HG03469 (cell line): ENCODE results near the gene OR1K1.
"Not testable (repeated sequence)": the region's sequence is repeated elsewhere in the genome, so short reads cannot be mapped to it uniquely, and the experiment has no call there.

Source experiments
- ATAC-seq: cut with Tn5 transposase; IDR thresholded peaks from one replicate; pipeline ENCODE4 v1.9.1; 2021; ENCODE audit warnings: mild to moderate bottlenecking, moderate library complexity, moderate number of reproducible peaks; ENCODE audit not compliant: unreplicated experiment

OR1K1 gene, protein sequence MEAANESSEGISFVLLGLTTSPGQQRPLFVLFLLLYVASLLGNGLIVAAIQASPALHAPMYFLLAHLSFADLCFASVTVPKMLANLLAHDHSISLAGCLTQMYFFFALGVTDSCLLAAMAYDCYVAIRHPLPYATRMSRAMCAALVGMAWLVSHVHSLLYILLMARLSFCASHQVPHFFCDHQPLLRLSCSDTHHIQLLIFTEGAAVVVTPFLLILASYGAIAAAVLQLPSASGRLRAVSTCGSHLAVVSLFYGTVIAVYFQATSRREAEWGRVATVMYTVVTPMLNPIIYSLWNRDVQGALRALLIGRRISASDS

DNA sequence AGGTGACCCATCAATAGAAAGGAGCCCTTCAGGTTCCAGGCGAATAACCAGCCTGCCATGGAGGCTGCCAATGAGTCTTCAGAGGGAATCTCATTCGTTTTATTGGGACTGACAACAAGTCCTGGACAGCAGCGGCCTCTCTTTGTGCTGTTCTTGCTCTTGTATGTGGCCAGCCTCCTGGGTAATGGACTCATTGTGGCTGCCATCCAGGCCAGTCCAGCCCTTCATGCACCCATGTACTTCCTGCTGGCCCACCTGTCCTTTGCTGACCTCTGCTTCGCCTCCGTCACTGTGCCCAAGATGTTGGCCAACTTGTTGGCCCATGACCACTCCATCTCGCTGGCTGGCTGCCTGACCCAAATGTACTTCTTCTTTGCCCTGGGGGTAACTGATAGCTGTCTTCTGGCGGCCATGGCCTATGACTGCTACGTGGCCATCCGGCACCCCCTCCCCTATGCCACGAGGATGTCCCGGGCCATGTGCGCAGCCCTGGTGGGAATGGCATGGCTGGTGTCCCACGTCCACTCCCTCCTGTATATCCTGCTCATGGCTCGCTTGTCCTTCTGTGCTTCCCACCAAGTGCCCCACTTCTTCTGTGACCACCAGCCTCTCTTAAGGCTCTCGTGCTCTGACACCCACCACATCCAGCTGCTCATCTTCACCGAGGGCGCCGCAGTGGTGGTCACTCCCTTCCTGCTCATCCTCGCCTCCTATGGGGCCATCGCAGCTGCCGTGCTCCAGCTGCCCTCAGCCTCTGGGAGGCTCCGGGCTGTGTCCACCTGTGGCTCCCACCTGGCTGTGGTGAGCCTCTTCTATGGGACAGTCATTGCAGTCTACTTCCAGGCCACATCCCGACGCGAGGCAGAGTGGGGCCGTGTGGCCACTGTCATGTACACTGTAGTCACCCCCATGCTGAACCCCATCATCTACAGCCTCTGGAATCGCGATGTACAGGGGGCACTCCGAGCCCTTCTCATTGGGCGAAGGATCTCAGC, at the start of gene OR1K1:
Gene OR1K1 (plus strand): TSS at position 58 of the 995 bp plus-strand sequence. CDS start 0 bp downstream, at position 58.
- ATAC-seq, result no peak

DNA sequence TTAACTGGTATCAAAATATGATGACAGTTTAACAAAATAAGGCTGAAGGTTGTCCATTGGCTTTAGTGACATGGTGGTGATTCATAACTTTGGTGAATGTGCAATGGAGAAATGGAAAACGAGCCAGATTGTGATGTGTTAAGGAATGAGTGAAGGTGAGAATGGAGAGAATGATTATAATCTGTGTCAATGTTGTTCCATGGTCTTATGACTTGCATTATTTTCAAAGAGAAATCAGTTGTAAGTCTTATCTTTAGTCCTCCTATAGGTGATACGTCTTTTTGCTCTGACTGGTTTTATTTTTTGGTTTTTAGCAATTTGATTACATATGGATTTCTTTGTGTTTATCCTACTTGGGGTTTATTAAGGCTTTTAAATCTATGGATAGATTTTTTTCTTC, 45.1 kb upstream of the OR1K1 start:
- ATAC-seq, result no peak

DNA sequence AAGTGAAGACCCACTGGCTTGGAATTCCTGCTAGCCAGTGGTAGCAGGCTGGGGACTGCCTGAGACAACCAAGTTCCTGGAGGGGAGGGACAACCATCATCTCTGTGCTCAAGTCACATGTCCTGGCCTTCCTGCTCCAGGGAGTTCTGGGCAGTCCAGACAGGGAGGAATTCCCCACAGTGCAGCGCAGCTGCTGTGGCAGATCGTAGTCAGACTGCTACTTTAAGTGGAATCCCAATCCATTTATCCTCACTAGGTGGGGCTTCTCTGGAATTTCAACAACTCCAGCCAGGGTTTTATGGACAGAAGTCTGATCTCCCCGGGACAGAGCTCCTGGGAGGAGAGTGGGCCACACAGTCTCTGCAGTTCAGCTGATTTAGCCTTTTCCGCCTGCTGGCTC, 32.1 kb upstream of the OR1K1 start:
- ATAC-seq, result no peak

DNA sequence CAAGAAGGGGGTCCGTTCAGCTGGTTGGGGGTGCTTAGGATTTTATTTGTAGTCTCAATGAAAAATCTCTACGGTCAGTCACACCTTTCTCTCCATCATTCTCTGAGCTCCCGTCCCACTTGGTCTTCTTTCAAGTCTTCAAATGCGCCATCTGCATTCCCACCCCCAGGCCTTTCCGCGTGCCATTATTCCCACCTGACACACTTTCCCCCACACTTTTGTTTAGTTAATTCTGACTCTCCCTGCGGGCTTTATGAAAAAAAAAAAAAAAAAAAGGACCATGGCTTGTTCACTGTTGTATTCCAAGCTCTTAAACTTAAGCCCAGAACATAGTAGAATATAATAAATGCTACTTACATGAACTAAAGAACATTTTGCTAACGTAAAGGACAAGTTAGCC, 22.9 kb upstream of the OR1K1 start:
- no peak for ATAC-seq

DNA sequence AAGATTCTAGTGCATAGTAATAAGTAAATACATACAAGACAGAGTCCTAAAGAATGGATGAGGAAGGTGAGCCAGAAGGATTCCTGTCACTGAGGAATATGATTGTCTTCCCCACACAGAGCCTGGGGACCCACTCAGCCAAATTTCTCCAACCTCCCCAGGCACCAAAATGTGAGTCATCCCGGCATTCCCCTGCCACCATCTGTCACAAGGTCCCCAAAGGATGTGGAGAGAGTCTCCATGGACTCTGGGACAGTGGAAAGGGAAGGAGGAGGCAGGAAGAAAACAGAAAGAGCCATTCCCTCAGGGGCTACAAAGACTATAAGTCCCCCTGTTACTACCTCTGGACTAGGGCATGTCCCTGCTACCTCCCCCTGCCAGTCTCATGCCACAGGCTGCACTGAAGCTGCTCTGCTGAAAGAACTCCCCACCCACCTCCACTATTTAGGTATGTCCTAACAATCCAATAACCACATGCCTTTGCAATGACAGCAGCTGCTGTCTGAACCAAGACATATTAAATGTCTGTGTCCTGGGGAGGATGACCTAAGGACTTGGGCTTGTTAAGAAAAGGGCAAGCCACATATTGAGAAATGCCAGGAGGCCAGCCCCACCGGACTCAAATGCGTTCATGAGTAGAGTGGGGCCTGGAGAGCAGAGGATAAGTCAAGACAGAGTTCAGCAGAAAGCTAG, 21.8 kb upstream of the OR1K1 start:
- ATAC-seq, result no peak

DNA sequence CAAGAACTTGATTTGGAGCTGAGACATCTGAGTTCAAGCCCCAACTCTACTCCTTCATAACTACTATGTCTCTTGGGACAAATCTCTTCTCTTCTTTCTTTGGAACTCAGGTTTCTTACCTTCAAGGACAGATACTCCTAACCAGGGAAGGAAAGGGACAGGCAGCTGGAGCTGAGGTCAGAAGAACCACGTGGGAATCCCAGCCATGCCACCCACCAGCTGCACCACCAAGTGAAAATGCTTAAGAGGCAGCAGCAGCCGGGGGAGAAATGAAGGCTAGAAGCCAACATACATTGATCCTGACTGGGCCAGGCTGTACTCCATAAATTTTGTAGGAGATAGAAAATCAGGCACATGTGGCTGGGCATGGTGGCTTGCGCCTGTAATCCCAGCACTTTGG, 20.7 kb upstream of the OR1K1 start:
- ATAC-seq, result no peak

DNA sequence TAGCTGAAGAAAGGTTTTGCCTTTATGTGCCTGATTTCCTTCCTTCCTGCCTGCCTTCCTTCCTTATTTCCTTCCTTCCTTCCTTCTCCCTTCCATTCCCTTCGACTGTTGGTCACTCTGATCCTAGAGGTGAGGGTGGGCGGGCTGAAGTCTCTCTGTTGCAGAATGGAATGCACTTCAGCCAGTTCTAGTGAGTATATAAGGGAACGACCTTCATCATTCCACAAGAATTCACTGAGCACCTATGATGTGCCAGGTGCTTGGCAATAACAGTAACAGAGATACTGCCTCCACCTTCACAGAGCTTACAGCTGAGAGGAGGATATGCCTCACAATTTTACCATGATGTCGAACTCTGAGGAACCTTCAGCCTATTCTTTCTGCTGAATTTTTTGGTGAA, 19.9 kb upstream of the OR1K1 start:
- no peak for ATAC-seq

DNA sequence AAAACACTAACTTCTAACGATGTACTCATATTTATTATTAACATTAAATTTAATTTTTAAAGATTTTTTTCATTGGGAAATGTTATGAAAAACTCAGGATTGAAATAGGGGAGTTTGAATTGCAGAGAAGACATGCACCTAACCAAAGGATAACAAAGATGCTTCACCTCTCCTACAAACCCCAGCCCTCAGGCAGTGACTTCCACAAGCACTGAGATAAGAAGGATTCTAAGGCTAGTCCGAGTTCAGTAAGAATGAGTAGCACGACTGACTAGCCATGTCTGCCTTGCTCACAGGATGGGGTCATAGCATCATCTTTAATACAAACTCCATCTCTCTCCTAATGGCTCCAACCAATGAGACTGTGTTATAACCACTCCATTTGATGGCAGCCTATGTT, 18.3 kb upstream of the OR1K1 start:
- no peak for ATAC-seq

DNA sequence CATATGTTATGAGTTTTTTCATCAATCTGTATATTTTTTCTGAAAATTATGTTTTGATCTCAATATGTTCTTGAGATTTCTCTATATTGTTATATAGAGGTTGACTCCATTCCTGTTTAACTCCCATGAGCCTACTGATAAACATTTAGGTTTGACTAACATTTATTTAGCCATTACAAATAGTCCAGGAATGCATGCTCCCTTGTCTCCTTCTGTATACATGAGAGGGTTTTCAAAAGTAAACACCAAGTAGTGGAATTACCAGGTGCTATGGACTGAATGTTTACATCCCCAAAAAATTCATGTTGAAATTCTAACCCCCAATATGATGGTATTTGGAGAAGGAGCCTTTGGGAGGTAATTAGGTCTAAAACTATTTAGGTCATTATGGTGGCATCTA, 14.7 kb upstream of the OR1K1 start:
- no peak for ATAC-seq

DNA sequence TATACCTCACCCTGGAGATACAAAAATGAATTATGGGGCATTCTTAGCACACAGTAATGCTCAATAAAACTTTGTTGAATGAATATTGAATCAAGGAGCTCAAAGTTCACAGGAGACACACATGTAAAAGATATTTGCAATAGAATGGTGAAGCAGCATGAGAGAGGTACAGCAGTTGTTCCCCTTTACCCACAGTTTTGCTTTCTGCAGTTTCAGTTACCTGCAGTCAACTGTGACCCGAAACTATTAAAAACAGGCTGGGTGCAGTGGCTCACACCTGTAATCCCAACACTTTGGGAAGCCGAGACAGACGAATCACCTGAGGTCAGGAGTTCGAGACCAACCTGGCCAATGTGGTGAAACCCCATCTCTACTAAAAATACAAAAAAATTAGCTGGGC, 13.6 kb upstream of the OR1K1 start:
- no peak for ATAC-seq

DNA sequence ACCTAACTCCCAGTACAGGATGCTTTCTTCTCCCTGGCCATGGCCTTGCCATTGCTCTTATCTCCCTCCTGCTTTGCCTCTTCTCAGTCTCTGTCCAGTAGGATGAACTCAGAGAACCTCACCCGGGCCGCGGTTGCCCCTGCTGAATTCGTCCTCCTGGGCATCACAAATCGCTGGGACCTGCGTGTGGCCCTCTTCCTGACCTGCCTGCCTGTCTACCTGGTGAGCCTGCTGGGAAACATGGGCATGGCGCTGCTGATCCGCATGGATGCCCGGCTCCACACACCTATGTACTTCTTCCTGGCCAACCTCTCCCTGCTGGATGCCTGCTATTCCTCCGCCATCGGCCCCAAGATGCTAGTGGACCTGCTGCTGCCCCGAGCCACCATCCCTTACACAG, 11.1 kb upstream of the OR1K1 start, which contains the start of gene OR5C1:
Gene OR5C1 (plus strand): TSS at position 103 of the 400 bp plus-strand sequence. CDS start 0 bp downstream, at position 103.
- ATAC-seq, result no peak

DNA sequence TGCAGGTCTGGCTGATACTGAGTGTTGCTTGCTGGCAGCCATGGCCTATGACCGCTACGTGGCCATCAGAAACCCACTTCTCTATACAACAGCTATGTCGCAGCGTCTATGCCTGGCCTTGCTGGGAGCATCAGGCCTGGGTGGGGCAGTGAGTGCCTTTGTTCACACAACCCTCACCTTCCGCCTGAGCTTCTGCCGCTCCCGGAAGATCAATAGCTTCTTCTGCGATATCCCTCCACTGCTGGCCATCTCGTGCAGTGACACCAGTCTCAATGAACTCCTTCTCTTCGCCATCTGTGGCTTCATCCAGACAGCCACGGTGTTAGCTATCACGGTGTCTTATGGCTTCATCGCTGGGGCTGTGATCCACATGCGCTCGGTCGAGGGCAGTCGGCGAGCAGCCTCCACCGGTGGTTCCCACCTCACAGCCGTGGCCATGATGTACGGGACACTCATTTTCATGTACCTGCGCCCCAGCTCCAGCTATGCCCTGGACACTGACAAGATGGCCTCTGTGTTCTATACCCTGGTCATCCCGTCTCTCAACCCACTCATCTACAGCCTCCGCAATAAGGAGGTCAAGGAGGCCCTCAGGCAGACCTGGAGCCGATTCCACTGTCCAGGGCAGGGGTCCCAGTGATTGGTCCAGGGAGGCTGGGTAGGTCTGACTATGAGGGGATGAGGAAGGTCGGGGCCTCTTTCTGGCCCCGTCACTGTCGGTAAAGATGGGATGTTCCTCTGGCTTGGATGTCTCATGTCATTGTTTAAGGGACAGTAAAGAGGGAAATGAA, 10.5 kb upstream of the OR1K1 start:
- no peak for ATAC-seq

DNA sequence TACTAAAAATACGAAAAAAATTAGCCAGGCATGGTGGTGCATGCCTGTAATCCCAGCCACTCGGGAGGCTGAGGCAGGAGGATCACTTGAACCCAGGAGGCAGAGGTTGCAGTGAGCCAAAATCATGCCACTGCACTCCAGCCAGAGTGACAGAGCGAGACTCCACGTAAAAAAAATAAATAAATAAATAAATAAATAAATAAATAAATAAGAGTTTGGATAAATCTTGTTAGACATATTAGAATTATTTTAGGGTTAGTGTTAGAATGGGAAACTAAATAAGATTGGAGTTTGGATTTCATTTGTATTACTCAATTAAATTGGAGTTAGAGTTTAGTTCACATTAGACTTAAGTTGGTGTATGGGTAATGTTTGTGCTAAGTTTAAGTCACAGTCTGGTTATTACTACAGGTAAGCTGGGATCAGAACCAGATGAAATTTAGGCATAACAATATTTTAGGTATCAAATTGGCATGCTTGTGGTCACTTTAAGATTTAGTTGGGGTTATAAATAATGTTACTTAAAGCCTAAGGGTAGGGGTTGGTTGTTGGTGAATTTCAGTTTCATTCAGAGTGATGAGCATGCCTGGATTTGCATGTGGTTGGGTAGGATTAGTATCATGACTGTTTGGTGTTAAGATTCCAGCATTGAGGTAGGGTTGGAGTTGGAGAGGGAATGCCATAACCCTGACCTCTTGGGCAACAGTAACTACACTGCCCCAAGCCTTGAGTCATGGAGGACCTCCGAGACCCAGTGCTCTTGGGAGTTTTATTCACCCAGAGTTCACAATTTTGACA, 7.9 kb upstream of the OR1K1 start:
- no peak for ATAC-seq

DNA sequence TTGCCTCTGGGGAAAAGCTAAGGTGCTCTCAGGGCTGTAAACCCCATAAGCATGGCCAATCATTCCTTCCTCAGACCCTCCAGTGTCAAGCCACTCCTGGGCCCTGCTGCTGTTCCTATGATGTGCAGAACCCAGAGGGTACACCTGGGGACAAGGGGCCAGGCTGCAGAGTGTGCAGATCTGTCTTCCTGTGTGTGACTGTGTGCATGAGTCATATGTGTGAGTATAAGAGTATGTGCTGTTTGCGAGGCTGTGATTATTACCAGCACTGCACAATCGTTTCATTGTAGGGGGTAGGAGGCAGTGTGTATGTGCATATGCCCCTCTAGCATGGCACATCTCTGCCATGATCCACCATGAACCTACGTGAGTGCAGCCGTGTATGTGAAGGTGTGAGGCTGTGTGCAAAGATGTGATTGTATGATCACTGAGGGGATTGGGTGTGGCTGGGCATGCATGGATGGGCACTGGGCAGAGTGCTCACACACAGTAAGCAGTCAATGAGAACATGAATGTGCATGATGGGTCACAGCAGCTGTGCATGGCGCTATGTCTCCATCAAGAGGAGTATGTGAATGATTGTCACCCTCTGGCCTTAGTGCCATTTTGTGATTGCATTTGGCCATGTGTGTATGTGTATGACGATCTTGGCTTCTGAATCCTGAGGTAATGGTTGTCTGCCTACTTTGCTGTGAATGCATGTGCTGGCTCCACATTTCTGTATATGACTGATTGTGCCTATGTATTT, 2.4 kb upstream of the OR1K1 start:
- no peak for ATAC-seq

DNA sequence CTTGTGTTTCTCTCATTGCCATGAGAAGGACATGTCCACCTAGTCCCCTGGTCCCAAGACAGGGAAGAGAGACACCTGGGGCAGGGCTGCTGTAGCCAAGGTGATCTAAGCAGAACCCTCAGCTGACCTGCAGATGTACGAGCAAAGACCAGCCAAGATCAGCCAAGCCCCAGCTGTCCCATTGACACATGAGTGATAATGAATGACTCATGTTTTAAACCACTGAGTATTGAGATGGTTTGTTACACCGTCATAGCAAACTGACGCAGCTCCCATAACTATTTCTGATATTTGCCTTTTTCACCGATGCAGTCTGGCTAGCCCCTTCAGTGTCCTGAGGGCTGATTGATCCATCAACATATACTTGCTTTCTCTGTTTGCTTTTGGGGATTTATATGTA, 6.7 kb downstream of the OR1K1 start:
- no peak for ATAC-seq

DNA sequence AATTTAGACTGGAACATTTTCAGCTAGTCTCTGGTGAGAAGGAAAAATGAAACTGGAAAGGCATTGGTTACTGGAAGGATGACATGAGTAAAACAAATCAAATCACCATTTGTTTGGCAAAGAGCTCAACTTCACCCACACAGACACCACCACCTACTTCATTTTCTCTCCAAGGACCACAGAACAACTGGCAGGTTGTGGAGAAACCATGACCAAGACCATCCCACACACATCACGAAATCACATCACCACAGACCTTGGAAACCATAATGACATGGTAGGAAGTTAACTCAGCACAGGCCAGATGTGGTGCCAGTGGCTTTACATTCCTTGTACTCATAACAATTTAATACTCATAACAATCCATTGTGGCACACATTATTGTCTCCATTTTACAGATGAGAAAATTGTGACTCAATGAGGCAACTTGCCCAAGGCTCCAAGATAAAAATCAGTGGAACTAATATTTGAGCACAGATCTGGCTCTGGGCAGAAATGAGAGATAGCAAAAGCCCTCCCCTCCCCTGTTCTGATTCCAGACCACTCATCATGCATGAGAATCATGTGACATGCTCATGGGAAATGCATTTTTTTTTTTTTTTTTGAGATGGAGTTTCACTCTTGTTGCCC, 7.5 kb downstream of the OR1K1 start:
- no peak for ATAC-seq

DNA sequence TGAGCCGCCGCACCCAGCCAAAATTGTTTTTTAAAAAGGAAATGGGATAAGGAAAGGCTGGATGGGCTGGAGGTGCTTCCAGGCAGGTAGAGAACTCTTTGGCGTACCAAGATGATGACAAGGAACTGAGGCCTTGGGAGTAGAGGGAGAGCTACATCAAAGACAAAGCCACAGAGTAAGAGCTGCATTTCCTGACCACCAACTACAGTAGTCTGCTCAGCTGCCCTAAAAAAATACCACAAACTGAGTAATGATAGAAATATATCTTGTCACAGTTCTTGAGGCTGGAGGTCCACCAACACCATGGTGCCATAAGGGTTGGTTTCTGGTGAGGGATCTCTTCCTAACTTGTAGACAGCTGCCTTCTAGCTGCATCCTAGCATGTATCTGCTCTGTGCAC, 8.2 kb downstream of the OR1K1 start:
- no peak for ATAC-seq

DNA sequence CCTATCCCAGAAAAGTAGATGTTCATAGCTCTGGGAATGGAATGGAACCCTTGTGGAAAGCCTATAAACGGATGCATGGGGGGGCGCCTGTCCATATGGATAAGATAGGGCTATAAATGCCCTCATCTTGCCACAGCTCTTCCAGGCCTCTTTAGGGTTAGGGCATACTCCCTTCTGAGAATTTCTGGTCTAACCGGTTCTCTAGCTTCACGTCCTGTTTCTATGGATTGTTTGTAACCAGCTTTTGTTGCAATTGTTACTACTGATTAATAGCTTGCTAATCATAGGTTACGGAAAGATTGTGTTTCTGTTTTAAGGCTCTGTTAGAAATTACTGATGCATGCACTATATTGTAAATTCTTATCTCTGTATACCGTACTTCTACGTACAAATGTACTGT, 9.3 kb downstream of the OR1K1 start:
- not testable (repeated sequence) for ATAC-seq
